HG02623 (cell line): ENCODE results near the gene KHDRBS1.
"Not testable (repeated sequence)": the region's sequence is repeated elsewhere in the genome, so short reads cannot be mapped to it uniquely, and the experiment has no call there.

Experiments
- ATAC-seq: cut with Tn5 transposase; IDR thresholded peaks from one replicate; pipeline ENCODE4 v1.9.1; 2021; ENCODE audit warnings: moderate library complexity; ENCODE audit not compliant: unreplicated experiment

The KHDRBS1 gene

GRCh38 chr1:32012709-32013385, 821 bp upstream of the KHDRBS1 start:
- no peak for ATAC-seq

- ATAC-seq, result peak; percentile 24
Observed at GRCh38 chr1:32014199-32014947, 705 bp downstream of the KHDRBS1 start.

- ATAC-seq, result no peak
Observed at GRCh38 chr1:32014948-32015273, 1.2 kb downstream of the KHDRBS1 start.

- ATAC-seq, result no peak
Observed at GRCh38 chr1:32020339-32020738, 6.7 kb downstream of the KHDRBS1 start.

- ATAC-seq, result not testable (repeated sequence)
Observed at GRCh38 chr1:32021574-32022018, 7.9 kb downstream of the KHDRBS1 start.

- no peak for ATAC-seq
Observed at GRCh38 chr1:32023351-32023750, 9.7 kb downstream of the KHDRBS1 start.

GRCh38 chr1:32025515-32025914, 11.8 kb downstream of the KHDRBS1 start:
- no peak for ATAC-seq

- ATAC-seq, result no peak
Observed at GRCh38 chr1:32028746-32029145, 15.1 kb downstream of the KHDRBS1 start.

GRCh38 chr1:32031578-32032274, 18.1 kb downstream of the KHDRBS1 start:
- no peak for ATAC-seq

GRCh38 chr1:32032275-32032615, 18.6 kb downstream of the KHDRBS1 start:
- no peak for ATAC-seq

- ATAC-seq, result no peak
Observed at GRCh38 chr1:32035119-32035518, 21.5 kb downstream of the KHDRBS1 start.

- no peak for ATAC-seq
Observed at GRCh38 chr1:32040711-32041110, 27.0 kb downstream of the KHDRBS1 start.

GRCh38 chr1:32042330-32042729, 28.7 kb downstream of the KHDRBS1 start:
- no peak for ATAC-seq

- ATAC-seq, result no peak
Observed at GRCh38 chr1:32044234-32044633, 30.6 kb downstream of the KHDRBS1 start.

GRCh38 chr1:32045772-32046171, 32.1 kb downstream of the KHDRBS1 start:
- ATAC-seq, result no peak

- no peak for ATAC-seq
Observed at GRCh38 chr1:32047701-32048100, 34.0 kb downstream of the KHDRBS1 start.

- ATAC-seq, result no peak
Observed at GRCh38 chr1:32048440-32048839, 34.8 kb downstream of the KHDRBS1 start.

- no peak for ATAC-seq
Observed at GRCh38 chr1:32051706-32052105, 38.0 kb downstream of the KHDRBS1 start.

- ATAC-seq, result no peak
Observed at GRCh38 chr1:32052887-32053286, 39.2 kb downstream of the KHDRBS1 start.

- no peak for ATAC-seq
Observed at GRCh38 chr1:32055416-32055815, 41.7 kb downstream of the KHDRBS1 start.

- ATAC-seq, result no peak
Observed at GRCh38 chr1:32056598-32056997, 42.9 kb downstream of the KHDRBS1 start.

- ATAC-seq, result no peak
Observed at GRCh38 chr1:32060914-32061313, 47.2 kb downstream of the KHDRBS1 start.
